IPS-NIHi7 (cell line): ENCODE data around the gene GUK1.

Source experiments
- DNase-seq: peaks from one replicate; pipeline ENCODE4 v3.0.0; 2012; ENCODE audit warnings: mixed read lengths; ENCODE audit errors: extremely low spot score

Gene GUK1

DNA sequence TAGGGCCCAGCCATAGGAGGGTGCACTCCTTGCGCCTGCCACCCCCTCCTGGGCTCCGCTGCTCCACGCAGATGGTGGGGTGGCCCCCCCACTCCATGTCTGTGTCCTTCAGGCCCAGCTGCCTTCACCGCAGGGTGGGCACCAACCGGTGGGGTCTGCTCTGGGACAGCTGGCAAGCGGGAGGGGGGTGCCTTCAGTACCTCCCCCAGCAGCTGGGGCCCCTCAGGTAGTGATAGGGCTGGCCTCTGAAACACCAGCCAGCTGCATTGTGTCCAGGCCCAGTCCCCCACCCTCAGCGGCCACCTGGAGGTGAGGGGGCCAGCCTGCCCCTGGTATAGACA, 10.0 kb downstream of the GUK1 start:
- no peak for DNase-seq

DNA sequence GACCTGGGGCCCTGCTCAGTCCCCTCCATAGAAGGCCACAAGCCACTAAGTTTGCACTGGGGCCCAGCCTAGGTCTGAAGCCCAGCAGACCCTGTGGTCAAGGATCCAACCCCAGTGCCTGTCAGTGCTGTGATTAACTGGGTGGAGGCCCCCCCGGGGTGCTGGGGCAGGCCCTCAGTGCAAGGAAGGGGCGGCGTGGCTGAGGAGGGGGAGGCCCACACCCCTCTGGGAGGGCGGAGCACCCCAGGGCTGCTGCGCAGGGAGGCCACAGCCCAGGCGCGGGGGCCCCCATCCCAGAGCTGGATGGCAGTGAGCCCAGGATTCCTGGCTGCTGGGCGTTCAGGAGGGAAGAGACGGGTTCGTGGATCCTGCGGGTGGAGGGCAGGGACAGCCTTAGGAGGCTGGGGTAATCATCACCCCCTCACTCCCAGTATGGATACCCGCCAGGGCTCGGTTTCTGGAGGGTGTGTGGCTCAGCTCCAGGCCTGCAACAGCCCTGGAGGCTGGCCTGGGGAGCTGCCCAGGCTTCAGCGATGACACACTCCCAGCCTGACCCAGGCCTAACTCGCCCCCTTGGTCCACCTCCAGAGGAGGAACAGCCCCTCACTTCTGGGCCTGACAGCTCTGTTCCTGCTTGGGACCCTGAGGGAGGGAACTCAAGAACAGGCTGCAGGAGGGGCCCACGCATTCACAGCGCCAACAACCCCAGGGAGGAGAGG, 10.5 kb downstream of the GUK1 start:
- no peak for DNase-seq

DNA sequence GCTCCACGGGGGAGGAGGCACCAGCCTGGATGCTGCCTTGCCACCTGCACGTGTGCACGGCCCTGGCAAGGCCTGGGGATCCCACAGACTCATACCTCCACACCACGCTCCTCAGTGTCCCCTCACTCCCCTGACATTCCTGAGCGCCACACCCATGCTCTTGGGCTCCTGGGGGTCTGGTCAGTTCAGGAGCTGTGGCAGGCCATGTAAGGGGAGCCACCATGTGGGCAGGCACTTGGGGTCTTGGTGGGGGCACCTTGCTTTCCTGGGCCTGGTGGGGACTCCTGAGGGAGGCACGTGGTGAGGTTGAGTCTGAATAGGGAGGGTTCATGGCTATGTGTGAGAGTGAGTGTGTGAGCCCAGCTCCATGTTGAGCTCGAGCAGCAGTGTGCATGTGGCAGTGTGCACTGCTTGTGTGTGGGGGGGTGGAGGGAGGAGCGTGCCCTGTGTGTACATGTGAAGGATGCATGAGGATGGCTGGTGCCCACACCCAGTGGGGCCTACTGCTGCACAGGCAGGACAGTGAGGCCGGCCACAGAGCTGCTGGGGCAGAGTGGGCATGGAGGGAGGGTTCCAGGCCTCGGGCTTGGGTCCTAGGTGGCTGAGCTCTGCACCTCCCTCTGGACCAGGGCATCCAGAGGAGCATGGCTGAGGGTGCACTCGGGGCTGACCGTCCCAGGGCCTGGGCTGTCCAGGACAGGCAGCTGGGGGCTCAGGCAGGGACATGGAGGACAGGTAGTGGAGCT, 11.3 kb downstream of the GUK1 start:
- no peak for DNase-seq

DNA sequence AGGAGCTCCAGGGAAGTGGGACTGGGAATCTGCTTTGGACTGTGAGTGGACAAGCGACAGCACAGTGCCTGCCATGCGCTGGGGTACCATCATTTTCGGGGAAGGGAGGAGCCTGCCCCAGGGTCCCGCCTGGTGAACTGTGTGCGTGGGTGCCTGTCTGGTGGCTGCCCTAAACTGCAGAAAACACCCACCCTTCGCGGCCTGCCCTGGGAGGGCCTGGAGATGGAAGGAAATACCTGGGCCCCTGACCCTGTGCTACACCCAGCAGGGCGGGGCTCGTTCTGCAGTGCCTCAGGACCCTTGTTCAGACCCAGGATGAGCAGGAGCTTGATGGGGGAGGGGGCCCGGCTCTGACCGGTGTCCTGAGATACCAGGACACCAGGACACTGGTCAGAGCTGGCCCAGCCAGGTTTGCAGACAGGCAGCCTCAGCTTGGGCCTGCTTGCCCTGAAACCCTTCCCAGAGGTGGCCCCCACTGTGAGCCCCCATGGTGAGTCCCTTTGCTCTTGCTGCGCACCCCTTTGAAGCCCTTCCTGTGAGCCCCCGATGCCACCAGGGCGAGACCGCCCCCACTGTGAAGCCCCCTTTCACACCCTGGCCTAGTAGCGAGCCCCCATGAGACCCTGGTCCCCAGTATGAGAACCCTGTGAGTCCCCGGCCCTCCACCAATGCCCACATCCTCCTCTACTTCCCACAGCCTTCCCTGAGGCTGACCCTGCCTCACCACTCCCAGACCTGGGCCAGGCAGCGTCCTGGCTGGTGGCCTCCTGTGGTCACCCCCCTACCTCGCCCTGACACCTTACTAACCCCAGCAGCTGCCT, 12.2 kb downstream of the GUK1 start:
- DNase-seq: no peak

DNA sequence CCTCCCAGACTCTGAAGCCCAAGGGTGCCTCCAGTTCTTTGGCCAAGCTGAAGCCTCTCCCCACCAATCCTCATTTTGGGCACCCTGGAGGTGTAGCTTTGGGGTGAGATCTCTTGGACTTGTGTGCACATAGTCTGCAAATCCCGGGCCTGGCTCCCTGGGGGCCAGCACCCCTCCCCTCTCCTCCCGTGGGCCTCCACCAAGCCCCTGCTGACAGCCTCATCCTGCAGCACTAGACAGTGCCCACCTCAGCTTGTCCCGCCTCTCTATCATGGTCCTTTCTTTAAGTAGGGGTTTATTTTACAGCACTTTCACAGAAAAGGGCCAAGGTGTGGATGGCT, 12.8 kb downstream of the GUK1 start:
- DNase-seq: no peak

DNA sequence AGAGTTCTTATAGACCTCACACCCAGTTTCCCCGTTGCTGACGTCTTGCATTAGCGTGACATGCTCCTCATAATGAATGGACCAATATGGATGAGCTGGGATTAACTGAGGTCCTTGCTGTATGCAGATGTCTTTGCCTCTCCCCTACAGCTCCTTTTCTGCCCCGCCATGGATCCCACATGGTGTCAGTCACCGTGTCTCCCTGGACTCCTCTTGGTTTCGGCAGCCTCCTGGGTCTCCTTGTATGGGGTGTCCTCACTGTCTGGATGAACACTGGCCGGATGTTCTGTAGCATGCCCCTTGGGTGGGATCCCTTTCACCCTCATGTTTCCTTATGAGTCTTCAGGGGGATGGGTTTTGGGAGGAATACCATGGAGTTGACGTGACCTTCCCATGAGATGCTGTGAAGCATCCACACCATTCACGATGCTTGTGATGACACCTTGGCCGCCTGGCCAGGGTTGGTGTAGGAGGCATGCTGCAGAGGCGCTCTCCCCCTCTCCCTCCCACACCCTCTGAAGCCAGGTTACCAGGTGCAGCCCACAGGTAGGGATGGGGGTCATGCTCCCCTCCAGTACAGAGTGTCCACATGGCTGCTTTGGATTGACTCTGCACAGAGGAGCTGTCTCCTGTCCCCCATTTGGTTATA, 14.1 kb downstream of the GUK1 start:
- no peak for DNase-seq

DNA sequence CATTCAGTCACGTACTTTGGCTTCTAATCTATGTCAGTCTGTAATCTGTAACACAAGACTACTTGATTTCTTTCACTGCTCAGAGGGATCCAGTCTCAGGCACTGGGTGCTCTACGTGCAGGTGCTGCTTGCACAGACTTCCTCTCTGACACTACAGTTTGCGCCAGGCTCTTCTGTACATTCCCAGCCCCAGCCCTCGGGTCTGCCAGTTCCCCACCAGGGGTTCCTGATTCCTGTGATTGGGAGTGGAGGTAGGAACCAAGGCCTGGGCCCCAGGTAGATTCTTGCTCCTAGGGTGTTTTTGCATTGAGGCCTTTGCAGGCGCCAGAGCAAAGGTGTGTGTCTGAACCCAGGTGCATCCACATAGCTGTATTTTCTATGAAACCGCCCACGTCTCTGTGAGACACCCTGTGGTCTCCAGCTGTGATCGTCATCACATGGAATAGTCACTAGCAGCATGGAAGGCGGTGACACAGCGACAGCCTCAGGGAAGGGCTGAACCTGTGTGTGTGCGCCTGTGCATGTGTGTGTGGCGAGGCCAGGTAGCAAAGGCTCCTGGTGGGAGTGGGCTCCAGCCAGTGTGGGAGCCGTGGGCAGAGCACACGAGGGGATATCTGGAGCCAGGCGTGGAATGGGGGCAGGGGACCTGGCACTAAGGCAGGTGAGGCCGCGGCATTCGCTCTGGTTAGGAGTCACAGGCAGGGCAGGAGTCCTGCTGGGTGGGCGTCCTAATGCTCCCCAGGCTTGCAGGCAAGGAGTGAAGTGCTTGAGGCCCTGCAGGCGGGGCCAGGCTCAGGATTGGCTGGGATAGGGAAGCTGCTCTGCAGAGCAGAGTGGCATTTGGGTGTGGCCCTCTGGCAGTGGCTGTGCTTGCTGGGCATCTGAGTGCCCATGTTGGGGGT, 14.8 kb downstream of the GUK1 start:
- no peak for DNase-seq

DNA sequence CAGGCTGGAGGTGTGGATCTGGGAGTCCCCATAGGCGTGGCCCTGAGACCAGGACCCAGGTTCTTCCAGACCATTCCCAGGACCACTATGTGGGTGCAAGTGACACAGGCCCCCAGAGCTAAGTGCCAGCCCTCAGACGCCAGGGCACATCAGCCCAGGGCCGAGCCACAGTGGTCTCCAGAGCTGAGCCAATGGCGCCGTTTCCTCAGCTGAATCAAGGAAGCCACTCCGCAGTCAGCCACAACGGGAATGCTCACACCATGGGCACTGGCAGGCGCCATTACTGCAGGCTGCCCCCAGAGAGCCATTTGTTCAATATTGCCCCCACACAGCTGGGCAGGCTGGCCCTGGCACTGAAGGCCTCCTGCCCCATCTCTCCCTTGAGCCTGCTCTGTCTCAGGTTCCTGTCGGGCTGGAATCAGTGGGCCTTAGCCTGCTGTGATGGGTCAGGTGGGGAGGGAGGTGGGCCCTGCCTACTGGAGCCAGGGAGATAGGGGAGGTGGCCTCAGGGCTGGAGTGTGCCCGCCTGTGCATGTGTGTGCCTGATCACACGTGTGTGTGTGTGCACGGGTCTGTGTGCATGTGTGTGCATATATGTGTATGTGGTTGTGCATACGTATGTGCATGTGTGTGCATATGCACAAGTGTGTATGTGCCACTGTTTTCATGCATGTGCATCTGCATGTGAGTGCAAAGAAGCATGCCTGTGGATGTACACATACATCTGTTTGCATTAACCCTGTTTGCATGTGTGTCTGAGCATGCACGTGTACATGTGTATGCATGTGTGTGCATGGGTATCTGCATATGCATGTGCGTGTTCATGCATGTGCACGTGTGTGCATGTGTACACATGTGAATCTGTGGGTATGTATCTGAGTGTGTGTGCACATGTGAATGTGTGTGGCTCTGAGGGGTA, 15.8 kb downstream of the GUK1 start:
- DNase-seq: no peak

DNA sequence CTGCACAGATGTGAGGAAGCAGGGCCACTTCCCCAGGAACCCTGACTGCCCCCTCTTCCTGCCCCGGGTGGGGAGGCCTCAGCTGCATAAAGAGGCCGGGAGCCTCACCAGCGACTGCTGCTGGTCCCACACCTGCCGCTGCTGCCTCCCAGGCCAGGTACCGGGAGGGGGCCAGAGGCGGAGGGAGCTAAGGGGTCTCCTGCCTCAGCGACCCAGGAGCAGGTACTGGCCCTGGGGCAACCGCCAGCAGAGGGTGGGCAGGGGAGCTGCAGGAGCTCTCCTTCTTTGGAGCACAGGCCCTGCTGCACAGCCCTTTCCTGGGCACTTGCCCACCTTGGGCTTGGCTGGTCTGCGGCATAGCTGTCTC, 16.4 kb downstream of the GUK1 start:
- no peak for DNase-seq

DNA sequence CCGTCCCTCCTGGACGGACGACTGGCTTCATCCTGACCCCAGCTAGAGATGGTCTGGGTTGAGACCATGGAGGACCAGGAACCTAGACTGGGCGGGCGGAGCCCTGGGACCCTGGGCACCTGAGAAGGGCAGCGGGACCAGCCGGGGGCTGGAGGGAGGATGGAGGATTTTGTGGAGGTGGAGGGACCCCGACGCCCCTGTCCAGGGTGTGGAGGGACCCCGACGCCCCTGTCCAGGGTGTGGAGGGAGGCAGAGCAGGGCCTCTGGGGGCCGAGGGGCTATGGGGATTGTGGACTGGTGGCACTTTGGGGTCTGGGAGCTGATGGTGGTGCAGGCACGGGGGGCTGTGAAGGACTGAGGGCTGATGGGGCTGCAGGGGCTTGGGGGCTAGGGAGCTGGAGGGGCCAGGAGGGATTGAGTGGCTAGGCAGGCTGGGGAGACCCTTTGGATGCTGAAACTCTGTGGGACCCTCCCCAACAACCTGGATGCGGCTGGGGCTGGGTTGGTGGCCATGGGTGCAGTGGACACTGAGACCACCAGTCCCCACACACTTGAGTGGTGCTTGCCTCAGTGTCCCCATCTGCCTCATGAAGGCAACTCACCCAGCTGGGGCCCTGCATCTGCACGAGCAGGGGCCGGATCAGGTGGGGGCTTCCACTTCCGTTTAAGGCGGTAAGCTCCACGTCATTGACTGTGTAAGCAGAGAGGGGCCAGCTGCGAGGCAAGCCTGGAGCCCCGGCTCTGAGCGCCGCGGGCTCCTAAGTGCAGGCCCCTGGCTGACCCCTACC, 17.1 kb downstream of the GUK1 start:
- DNase-seq: no peak

DNA sequence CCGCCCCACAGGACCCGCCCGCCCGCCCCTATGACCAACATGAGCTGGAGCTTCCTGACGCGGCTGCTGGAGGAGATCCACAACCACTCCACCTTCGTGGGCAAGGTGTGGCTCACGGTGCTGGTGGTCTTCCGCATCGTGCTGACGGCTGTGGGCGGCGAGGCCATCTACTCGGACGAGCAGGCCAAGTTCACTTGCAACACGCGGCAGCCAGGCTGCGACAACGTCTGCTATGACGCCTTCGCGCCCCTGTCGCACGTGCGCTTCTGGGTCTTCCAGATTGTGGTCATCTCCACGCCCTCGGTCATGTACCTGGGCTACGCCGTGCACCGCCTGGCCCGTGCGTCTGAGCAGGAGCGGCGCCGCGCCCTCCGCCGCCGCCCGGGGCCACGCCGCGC, 17.6 kb downstream of the GUK1 start:
- no peak for DNase-seq

DNA sequence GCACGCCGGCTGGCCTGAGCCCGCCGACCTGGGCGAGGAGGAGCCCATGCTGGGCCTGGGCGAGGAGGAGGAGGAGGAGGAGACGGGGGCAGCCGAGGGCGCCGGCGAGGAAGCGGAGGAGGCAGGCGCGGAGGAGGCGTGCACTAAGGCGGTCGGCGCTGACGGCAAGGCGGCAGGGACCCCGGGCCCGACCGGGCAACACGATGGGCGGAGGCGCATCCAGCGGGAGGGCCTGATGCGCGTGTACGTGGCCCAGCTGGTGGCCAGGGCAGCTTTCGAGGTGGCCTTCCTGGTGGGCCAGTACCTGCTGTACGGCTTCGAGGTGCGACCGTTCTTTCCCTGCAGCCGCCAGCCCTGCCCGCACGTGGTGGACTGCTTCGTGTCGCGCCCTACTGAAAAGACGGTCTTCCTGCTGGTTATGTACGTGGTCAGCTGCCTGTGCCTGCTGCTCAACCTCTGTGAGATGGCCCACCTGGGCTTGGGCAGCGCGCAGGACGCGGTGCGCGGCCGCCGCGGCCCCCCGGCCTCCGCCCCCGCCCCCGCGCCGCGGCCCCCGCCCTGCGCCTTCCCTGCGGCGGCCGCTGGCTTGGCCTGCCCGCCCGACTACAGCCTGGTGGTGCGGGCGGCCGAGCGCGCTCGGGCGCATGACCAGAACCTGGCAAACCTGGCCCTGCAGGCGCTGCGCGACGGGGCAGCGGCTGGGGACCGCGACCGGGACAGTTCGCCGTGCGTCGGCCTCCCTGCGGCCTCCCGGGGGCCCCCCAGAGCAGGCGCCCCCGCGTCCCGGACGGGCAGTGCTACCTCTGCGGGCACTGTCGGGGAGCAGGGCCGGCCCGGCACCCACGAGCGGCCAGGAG, 18.3 kb downstream of the GUK1 start:
- DNase-seq: no peak

DNA sequence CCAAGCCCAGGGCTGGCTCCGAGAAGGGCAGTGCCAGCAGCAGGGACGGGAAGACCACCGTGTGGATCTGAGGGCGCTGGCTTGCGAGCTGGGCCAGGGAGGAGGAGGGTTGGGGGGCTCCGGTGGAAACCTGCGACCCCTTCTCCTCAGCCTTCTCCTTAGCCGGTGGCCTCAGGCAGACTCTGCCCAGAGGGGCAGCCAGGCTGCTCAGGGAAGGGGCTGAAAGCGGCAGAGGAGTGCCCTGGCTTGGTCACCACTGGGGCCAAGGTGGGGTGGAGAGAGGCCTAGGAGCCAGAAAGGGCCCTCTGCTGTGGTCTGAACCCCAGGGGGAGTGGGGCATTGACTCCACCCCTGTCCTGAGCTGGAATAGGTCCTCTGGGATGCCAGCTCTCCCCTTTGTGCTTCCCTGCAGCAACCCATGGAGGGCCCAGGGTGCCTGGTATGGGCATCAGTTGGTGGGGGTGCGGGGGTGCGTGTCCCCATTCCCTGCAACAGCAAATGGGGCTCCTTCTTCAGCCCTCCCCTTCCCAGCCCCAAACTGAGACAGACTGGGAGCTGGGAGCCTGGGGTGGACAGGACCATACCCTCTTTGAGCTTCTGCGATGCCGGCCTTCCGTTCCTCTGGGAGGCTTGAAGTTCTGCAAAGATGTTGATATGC, 19.1 kb downstream of the GUK1 start:
- DNase-seq: no peak

DNA sequence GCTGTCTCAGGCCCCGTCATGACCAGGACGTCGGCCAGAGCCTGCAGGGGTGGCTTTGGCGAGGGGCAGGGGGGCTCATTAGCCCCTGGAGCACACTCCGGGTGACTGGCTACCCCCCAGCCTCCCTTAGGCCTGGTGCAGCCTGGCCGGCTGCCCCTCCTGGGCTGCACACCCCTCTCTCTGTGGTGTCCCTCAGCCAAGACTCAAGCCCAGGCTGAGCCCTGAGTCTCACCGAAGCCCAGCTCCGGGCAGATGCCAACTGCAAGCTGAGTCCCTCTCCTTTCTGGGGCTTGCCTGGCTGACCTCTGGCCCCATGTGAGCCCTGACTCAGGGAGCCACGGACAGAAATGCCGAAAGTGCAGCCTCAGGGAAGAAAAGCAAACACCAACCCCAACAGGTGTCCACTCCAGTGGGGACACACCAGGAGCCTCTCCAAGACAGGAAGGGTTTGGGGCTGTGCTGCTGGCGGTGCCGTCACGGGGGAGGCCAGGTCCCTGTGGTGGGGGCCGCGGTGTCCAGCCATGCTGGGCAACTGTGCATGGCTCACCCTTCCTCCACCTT, 20.2 kb downstream of the GUK1 start:
- DNase-seq: no peak

DNA sequence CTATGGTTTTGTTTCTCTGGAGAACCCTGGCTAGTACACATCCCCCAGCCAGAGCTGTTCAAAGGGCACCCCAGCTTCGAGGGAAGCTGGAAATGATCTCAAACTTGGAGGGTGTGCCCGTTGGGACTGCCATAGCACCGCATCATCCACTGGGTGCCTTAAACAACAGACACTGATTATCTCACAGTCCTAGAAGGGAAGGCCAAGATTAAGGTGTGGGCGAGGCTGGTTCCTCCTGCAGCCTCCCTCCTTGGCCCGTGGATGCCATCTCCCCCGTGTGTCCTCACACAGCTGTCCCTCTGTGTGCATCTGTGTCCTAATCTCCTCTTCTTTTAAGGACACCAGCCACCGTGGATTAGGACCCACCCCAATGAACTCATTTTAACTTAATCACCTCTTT, 21.3 kb downstream of the GUK1 start:
- DNase-seq: no peak

DNA sequence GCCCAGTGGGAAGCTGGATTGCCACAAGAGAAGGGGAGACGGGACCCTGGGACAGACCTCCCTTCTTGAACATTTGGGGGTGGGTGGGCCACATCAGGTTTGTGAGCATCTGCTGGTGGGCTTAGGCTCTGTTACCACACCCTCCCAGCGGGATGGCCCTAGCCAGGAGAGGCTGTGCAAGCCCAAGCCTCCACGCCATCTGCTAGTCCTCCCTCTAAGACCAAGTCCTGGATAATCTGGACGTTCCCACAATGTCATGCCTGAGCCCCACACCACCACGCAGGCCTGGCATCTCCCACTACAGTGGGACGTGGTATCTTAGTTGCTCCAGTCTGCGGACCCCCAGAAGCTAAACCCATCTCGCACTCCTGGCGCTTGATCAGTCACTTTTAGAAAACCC, 21.8 kb downstream of the GUK1 start:
- DNase-seq: no peak

DNA sequence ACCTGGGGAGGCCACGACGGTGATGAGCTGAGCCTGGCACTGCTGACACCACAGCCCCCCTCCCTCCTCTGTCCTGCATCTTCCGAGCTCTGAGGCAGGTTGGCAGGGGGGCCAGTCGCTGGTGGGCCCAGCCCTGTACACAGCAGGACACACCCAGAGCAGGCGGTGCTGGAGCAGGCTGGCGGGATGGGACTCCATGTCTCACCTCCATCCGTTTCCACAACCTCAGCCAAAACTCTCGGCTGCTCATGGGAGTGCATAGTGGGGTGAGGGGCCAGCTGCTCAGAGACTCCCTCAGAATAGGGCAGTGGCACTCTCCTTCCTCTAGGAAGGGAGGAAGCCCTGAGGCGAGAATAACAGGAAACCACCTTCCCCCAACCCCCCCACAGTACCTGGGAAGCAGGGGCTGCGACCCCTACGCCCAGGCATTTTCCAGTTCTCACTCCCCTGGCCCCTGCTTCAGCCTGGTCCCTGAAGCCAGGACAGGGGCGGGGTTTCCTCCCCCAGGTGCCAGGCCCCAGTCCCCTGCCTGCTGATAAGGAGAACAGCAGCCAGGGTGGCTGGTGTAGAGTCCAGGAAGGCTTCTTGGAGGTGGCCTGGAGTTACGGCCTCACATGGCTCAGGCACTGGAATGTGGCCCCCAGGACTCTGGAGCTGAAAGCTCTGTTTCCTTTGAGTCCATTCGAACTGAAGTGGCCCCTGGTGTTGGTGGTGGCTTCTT, 22.4 kb downstream of the GUK1 start:
- DNase-seq: no peak
